Kidney epithelial cell (primary cell): ENCODE measurements around the gene PGAP1. TPM values are rescaled to one million over a fixed set of nuclear protein-coding genes. Genes with fewer than 3 reads are reported as not detected.

Experiments used
- DNase-seq: peaks from one replicate; pipeline ENCODE4 v3.0.0-alpha.2; 2010; ENCODE audit warnings: low read depth
- H3K27me3 ChIP-seq: 2 replicates; pipeline ENCODE4 v1.6.0; 2011; ENCODE audit warnings: low read length; ENCODE audit not compliant: control insufficient read depth, insufficient read depth
- H3K36me3 ChIP-seq: 2 replicates; pipeline ENCODE4 v1.5.1; 2011; ENCODE audit warnings: low read length; ENCODE audit not compliant: control insufficient read depth, insufficient read depth
- H3K4me3 ChIP-seq: 2 replicates; pipeline ENCODE4 v1.5.1; 2011; ENCODE audit warnings: low read depth, mild to moderate bottlenecking, control low read depth, low read length
- total RNA-seq: library from RNA; depleted of rRNA; stranded (reverse); fragments of >200 nt; gene quantifications from 2 replicates; pipeline ENCODE4 v1.2.3, GENCODE V29; 2015
- TF ChIP-seq, protein P1 (sequence below): IDR thresholded peaks from 2 replicates; pipeline ENCODE4 v1.5.1; 2011; ENCODE audit warnings: mild to moderate bottlenecking, moderate library complexity, low read length, control low read depth, inconsistent platforms; ENCODE audit not compliant: insufficient read depth, poor library complexity, severe bottlenecking

Gene PGAP1
- total RNA-seq, 1 donor from 2014 or later = 5.3 TPM

DNA sequence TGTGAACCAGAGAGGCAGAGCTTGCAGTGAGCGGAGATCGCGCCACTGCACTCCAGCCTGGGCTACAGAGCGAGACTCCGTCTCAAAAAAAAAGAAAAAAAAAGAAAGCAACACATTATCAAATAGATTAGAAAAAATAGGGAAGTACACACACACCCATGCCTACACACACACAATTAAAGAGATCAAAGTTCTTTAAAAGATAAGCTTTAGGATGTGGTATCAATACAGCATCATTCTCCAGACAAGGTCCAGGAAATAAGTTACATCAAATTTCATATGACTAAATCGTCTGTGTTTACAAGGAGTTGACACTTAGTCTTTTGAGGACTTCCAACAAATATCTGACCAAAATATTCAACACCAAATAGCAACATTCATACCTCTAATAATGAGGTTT, 25.7 kb downstream of the PGAP1 start:
- H3K4me3 ChIP-seq = no peak overlapping the region
- no peak for DNase-seq
- TF ChIP-seq, protein P1, sequence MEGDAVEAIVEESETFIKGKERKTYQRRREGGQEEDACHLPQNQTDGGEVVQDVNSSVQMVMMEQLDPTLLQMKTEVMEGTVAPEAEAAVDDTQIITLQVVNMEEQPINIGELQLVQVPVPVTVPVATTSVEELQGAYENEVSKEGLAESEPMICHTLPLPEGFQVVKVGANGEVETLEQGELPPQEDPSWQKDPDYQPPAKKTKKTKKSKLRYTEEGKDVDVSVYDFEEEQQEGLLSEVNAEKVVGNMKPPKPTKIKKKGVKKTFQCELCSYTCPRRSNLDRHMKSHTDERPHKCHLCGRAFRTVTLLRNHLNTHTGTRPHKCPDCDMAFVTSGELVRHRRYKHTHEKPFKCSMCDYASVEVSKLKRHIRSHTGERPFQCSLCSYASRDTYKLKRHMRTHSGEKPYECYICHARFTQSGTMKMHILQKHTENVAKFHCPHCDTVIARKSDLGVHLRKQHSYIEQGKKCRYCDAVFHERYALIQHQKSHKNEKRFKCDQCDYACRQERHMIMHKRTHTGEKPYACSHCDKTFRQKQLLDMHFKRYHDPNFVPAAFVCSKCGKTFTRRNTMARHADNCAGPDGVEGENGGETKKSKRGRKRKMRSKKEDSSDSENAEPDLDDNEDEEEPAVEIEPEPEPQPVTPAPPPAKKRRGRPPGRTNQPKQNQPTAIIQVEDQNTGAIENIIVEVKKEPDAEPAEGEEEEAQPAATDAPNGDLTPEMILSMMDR = no peak
- H3K27me3 ChIP-seq = no peaks in the 10 kb centered on the region
- H3K36me3 ChIP-seq = no peaks in the 10 kb centered on the region

DNA sequence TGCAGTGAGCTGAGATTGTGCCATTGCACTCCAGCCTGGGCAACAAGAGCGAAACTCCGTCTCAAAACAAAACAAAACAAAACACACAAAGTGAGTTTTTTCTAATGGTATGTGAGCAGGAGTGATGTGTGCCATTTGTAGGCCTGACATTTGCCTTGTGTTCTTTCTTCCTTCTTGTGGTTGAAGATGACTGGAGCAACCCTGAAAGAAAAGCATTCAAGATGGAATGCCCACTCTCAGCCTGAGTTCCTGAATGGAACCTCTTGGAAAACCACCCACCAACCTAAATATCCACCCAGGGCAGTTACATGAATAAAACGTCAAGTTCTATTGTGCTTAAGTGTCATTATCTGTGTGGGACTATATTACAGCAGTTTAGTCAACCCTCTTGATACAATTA, 26.5 kb downstream of the PGAP1 start:
- no peaks in the 10 kb centered on the region for H3K36me3 ChIP-seq
- TF ChIP-seq, protein P1 = no peak
- H3K27me3 ChIP-seq = no peaks in the 10 kb centered on the region
- no peak overlapping the region for H3K4me3 ChIP-seq
- no peak for DNase-seq

DNA sequence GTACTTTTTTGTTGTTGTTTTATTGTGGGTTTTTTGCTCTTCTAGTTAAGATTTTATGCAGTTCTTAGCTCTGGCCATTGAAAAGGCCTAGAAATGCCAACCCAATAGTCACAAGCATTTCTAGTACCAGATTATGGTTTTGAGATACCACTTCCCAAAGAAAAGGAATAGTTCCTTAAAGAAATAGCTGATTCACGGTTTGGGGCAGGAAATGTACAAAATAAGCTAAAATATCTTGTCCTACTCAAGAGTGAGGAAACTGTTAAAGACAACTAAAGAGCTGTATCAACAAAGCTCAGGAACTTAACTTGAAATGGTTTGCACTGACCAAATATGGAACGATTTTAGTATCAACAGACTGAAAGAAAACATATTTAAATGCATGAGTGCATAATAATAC, 35.4 kb downstream of the PGAP1 start:
- no peak for DNase-seq
- Histone ChIP-seq H3K4me3 (no peak overlapping the region), H3K36me3 (no peaks in the 10 kb centered on the region), H3K27me3 (no peaks in the 10 kb centered on the region)
- TF ChIP-seq, protein P1 = no peak

DNA sequence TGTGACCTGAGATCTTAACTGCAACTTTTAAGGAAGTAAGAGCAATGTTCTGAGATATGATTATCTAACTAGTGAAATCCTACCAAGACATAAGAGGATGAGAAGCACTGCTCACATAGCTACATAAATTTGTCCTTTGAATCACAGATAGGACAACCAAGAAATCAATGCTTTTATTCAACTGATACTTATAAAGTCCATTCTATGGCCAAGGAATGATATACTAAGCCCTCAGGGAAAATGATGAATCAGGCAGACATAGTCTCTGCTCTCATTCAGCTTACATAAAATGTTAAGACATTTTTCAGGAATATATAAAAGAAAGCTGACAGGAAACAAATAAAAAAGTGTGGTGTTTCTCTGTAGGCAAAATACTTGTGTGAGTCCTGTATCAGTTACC, 39.1 kb downstream of the PGAP1 start:
- DNase-seq = no peak
- Histone ChIP-seq H3K36me3 (no peaks in the 10 kb centered on the region), H3K27me3 (no peaks in the 10 kb centered on the region), H3K4me3 (no peak overlapping the region)
- TF ChIP-seq, protein P1 = no peak

DNA sequence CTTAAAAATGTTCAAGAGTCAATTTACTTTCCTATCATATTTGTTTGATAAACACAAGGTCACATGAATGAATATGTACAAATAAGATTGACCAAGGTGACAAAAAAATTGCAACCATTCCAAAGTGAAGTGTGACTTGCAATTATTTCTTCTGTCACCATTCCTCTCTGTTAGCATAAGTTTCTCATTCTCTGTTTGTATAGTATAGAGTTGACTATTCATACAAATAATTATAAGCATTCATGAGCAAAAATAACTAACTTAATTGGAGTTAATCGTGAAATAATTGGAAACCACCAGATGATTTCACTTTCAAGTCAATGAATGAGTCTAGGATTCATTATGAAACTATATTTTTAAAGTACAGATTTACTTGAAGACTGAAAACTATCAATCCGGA, 42.1 kb downstream of the PGAP1 start:
- H3K4me3 ChIP-seq = no peak overlapping the region
- TF ChIP-seq, protein P1 = no peak
- no peaks in the 10 kb centered on the region for H3K36me3 ChIP-seq
- no peak for DNase-seq
- H3K27me3 ChIP-seq = no peaks in the 10 kb centered on the region

DNA sequence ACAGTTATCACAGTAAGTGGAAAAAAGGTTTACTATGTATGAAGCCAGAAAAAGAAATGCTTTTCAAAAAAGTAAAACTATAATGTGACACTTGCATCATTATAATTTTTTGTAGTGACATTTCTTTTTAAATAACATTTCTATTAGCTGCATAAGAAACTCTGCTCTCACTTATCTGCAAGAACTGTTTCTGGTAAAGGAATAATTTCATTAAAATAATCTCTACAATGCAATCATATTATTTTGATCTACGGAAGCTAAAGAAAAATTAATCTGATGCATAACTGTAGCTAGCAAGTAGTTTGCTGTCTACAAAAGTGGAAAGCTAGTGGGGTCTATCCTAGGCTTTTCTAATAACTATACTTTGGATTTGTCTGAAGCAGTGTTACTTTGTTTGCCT, 50.1 kb downstream of the PGAP1 start:
- H3K4me3 ChIP-seq = no peak overlapping the region
- no peak for DNase-seq
- H3K36me3 ChIP-seq = no peaks in the 10 kb centered on the region
- TF ChIP-seq, protein P1 = no peak
- H3K27me3 ChIP-seq = no peaks in the 10 kb centered on the region
